GM19023 (cell line): Measurements from ENCODE around the gene TM6SF1.
"Not testable (repeated sequence)": the region's sequence is repeated elsewhere in the genome, so short reads cannot be mapped to it uniquely, and the experiment has no call there.

Source experiments
- ATAC-seq: cut with Tn5 transposase; IDR thresholded peaks from one replicate; pipeline ENCODE4 v1.9.1; 2021; ENCODE audit warnings: mild to moderate bottlenecking, moderate library complexity; ENCODE audit not compliant: unreplicated experiment

TM6SF1 gene

DNA sequence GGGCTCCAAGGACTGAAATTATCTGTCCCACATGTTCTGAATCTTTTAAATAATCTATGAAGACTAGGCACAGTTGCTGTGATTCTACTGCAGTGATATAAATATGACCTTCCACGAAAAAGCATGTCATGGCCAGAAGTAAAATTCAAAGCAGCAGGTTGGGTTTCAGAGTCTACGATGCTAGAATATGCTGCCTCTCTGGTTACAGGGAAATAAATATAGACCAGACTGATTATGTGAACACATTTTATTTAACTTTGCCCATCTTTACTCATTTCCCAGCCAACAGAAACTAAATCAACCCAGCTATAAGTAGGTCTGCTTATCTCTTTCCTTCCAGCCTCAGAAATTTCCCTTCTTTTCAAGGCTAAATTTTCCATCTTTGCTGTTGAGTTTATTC, 19.9 kb upstream of the TM6SF1 start:
- no peak for ATAC-seq

DNA sequence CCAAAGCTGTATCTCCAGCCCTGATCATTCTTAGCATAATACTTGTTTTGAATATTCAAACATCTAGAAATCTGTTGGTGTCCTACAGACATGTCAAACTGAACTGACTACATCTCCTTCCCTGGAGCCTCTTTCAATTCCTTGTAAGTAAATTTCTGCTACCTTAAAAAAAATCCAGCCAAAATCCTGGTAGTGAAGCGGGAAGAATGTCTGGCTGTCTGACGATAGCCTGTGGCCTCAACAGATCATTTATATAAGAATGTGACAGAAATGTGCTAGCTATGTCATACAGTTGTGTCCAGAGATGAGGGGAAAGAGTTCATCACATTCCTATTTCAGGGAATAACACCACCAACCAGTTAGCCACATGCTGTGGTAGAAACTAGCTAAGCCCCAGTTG, 18.6 kb upstream of the TM6SF1 start:
- no peak for ATAC-seq

DNA sequence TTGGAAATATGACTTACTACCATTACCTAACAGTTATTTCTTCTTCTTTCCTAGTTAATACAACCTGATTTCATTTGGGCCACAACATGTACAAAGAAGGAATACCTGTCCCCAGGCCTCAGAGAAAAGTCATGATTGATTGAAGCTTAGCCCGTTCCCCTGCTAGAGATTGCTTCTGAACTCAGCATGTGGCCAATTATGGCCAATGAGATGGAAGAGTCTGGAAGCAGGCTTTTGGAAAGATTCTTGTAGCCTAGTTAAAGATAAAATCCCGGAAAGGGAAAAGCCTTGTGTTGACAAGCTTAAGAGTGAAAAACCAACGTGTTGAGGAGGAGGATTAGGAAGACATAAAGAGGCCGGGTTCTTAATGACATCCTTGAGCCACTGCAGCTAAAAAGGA, 17.0 kb upstream of the TM6SF1 start:
- ATAC-seq: no peak

DNA sequence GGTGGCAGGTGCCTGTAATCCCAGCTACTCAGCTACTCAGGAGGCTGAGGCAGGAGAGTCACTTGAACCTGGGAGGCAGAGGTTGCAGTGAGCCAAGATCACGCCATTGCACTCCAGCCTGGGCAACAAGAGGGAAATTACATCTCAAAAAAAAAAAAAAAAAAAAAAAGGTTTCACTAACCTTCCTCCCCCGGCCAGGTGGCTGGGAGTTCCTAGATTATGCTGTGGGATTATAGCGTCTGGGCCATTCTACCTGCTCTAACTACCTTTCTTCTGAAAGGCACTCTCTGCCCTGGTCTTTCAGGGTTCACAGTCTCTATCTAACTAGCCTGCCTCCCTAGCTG, 15.5 kb upstream of the TM6SF1 start:
- ATAC-seq: not testable (repeated sequence)

DNA sequence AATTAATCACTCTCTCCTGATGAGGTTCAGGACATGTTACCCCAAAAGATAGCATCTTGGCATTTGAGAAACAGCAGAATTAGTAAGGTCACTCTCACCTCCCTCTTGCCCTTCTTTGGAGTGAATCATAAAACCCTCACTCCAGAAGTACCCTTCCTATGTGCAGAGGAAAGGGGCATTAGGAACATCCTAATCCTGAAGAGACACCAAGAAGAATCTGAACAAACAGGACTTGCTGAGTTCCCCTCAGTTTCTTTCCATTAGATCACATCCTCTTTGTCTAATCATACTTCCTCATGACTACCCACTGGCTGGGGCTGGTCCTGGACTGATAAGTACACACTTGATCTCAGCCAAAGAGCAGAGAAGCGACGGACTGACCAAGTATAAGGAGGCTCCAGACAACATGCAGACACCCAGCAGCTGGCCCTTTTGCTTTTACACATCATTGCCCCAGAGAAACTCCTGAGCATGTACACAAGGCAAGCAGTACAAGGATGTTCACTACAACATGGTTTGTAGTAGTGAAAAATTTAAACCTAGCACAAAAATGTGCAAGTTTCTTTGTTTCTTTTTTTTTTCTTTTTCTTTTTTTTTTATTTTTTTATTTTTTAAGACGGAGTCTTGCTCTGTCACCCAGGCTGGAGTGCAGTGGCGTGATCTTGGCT, 15.0 kb upstream of the TM6SF1 start:
- ATAC-seq: no peak

DNA sequence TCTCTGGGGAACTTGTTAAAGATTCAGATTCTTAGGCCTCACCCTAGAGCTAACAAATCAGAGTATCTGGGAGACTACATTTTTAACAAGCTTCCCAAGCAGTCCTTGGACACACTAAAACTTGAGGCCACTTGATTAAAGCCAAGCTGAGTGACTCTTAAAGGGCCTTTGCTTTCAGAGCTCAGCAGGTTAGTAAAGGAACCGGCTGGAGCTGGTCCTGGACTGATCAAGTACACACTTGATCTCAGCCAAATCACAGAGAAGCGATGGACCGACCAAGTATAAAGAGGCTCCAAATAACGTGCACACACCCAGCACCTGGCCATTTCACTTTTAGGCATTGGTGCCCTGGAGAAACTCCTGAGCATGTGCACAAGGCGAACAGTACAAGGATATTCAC, 12.9 kb upstream of the TM6SF1 start:
- no peak for ATAC-seq

DNA sequence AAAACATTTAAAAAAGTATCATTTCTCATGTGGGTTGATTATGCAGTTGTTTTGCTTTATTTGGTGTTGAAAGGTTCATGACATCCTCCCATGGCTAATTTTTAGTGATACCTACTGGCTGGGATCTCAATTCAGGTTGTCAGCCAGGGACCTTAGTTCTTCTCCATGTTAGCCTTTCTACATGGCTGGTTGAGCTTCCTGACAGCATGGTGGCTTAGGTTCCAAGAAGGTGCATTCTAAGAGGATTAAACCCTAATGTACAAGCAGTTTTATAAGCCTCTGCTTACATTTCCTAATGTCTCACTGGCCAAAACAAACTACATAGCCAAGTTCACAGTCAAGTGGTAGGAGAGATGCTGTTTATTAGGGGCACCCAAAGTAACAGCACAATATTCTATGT, 9.4 kb upstream of the TM6SF1 start:
- ATAC-seq: no peak

DNA sequence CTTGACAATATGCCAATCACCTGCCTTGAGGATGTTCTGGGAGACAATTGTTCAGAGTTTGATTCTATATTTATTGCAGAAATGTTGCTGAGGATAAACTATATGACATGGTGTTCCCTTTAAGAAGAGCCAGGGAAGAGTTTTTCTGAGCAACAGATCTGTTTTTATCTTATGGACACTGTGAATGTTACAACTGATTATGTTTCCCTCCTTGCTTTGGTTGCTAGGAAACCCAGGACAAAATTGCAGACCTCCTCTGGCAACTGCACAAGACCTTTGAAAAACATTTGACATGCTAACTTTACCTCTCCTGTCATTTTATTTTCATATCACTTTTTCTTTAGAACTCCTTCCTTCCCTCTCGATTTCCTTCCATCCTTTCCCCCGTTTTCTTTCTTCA, 8.2 kb upstream of the TM6SF1 start:
- no peak for ATAC-seq

DNA sequence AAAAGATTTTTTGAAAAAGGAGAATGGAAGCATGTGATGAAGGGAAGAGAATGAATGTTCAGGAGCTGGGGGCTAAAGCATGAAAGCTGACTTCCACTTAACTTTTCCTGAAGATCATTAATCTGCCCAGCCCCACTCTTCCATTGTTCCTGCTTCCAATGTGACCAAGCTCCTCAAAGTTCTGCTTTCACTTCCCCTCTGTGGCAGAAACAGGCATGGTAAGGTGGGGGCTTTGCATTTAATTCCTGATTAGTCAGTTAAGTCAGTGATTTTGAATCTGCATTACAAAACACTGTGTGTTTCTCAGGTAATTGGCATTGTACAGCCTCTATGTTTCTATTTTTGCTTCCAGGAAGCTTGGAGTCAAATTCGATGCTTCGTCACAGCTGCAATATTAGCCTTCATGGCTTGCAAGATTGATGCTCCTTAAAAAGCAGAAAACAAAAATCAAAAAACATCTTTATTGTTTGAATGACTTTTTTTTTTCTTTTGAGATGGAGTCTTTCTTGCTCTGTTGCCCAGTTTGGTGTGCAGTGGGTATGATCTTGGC, 7.3 kb upstream of the TM6SF1 start:
- ATAC-seq: no peak

DNA sequence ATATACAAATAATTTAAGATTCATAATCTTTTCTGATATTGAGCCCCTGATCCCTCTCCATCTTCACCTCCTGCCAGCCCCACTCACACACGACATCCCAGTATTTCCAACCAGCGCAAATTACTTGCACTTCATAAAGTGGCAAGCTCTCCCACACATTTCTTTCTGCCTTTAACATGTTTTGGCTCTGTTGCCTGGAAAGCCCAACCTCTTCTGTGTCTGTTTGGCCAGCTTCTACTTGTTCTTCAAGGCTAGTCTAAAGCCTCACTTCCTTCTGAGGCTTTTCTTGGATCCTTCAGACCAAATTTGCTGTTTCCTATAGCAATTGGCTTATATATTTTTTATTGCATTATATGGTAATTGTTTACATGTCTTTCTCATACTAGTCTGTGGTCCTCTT, 5.1 kb upstream of the TM6SF1 start:
- ATAC-seq: no peak

DNA sequence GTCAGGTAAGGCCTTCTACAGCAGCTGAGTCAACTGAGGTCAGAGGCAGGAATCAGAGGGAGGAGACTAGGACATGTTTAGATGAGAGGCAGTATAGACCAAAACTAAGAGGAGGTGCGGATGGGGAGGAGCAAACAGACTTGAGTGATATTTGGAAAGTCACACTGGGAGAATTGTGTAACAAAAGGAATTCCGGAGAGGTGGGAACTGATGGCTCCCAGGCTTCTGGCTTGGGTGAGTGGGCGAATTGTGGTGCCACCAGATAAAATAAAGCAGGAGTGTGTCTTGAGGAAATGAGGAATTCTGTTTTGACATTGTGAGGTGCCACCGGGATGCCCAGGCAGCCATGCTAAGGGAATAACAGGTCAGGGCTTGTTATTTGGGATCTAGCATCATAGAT, 3.3 kb upstream of the TM6SF1 start:
- no peak for ATAC-seq

DNA sequence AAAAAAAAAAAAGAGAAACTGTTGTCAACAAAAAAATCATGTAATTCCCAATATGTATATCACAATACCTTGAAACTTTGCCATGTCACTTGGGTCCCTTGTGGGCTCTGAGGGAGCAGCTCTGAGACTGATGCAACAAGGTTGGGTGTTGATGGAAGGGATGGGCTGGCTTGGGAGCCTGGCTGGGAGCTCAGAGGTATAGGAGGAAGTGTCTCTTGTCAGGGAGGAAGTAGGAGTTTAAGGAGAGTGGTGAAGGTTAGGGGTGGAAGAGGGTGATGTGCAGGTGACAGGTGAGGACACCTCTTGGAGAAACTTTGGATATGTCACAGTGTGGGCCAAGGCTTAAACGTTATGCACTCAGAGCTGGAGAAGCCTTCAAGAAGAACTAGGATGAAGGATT, 2.0 kb upstream of the TM6SF1 start:
- no peak for ATAC-seq

DNA sequence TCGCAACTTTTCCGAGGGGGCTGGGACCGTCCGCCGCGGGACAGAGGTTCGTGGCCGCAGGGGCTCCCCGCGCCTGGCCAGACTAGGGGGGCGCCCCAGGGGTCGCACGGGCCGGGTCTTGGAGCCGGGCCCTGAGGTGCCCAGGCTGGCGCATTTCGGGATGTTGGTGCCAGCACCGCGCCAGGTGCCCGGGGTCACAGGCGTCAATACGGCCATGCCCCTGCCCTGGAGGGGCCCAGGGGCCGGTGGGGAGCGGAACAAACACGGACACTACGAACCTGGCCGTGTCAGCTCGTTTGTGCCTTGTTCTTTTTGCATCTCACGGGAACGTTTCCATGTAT, 366 bp downstream of the TM6SF1 start:
- ATAC-seq: no peak

DNA sequence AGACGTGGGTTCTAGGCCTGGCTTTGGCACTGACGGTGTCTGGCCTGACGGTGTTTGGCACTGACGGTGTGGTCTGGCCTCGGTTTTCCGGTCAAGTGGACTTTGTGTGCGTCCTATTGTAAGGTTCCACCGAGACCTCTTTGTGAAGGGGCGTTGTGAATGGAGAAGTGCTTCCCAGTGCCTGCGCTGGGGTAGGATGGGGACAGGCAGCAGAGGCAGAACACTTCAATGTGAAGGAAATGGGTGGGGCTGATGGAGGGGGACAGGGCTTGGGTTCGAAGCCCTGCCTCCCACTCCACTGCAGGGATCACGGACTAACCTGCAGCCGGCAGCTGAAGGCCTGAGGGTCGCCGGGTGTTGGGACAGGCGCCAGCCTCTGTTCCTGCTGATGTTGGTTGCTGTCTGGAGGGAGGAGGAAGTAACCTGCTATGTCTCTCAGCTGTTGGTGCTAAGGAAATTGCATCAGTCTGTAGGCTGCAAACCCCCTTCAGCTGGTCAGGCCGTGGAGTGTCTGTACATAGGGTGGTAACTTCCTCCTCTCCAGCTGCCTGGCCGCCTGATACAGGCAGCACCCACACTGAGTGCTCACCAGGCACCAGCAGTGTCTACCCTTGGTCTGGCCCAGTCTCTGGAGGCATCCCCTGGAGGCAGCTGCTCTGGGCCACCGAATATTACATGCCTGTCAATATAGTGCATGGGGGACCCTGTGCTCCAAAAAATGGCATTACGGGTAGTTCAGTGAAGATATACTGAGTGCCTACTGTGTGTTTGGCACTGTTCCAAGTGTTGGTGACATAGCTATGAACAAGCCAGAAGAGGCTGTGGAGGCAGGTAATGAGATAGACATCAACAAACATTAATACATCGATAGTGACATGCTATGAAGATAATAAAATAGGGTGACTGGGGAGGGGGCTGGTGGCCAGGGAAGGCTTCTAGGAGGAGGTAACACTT, 1.1 kb downstream of the TM6SF1 start:
- ATAC-seq: no peak

DNA sequence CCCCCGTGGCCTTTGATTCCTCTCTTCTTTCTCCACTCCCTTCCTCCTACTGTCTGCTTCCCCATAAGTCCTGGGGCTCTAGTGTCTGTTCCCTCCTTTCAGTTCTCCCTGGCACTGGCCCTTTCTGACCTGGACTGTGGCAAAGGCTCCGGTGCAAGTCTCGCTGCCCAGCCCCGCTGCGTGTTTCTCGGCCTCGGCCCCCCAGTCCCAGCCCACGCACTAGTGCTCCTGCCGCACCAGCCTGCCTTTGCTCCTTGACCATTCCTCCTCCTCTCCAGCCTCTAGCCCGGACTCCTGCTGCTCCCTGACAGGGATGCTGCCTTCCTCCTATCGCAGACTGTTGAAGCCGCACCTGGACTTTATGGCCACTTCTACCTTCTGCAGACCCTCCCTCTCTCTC, 2.1 kb downstream of the TM6SF1 start:
- ATAC-seq: no peak

DNA sequence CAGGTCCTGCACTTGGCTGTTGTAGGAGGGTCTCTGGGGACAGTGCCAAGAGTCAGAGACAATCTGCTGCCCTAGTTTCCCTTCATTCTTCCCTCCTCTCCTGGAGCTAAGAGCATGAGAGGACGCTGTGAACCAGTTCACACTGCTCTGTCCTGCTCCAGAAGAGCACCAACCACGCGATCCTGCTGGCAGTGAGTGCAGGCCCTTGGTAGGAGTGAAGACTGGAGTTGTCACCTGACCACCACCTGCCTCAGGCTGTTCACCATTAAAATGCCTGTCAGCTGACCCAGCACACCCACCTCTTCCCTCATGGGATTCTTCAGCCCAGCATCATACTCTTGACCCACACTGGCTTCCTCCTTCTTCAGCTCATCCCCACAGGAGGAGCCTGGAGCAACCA, 2.9 kb downstream of the TM6SF1 start:
- ATAC-seq: no peak

DNA sequence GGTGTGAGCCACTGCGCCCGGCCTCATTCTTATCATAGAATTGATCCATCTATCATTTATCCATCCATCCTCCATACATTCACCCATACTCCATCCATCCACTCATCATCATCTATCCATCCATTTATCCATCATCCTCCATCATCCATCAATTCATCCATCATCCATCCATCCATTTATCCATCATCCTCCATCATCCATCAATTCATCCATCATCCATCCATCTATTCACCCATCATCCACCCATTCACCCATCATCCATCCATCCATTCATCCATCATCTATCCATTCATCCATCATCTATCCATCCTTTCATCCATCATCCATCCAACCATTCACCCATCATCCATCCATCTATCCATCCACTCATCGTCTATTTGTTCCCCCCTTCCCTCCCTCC, 3.7 kb downstream of the TM6SF1 start:
- ATAC-seq: no peak

DNA sequence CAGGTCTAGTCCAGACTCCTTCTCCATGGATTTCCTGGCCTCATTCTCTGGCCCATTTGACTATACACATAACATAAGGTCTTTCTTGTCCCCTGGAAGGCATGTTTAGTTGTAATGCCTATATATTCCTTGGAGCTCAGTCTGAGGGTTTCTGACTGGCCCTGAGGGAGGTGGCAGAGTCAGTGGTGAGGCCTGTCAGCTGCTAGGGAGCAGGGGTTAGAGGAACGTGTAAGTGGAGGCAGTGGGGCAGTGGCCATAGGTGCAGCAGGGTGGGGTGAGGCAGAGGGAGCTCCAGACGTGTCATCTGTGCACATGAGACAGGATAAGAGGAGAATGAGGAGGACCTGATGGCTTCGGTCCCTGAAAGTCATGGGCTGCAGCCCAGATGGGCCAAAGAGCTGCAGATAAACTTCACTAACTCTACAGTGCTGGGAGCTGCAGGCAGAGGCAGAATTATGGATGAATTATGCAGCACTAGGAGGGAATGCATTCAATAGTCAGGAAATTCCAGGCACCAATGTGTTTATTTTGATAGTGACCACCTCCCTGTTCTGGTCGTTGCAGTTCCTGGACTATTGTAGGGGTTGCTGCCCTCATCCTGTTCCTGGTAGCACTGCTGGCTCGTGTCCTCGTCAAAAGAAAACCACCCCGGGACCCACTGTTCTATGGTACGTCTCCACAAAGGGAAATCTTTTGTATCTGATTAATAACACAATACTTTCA, 4.9 kb downstream of the TM6SF1 start:
- ATAC-seq: no peak

DNA sequence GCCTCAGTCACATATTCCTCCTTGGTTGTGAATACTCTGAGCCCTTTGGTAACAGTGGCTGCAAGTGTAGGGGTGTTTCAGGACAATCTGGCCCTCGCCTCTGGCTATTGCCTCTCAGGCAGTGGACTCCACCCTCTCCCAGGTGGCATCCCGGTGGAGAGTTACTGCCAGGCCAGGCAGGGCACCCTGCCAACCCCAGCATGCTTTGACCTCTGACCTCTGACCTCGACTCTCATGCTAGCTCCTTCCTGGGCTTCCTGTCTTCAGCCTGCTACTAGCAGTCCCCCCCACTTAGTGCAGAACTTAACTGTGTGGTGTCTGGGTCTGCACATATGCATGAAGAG, 5.5 kb downstream of the TM6SF1 start:
- ATAC-seq: no peak

DNA sequence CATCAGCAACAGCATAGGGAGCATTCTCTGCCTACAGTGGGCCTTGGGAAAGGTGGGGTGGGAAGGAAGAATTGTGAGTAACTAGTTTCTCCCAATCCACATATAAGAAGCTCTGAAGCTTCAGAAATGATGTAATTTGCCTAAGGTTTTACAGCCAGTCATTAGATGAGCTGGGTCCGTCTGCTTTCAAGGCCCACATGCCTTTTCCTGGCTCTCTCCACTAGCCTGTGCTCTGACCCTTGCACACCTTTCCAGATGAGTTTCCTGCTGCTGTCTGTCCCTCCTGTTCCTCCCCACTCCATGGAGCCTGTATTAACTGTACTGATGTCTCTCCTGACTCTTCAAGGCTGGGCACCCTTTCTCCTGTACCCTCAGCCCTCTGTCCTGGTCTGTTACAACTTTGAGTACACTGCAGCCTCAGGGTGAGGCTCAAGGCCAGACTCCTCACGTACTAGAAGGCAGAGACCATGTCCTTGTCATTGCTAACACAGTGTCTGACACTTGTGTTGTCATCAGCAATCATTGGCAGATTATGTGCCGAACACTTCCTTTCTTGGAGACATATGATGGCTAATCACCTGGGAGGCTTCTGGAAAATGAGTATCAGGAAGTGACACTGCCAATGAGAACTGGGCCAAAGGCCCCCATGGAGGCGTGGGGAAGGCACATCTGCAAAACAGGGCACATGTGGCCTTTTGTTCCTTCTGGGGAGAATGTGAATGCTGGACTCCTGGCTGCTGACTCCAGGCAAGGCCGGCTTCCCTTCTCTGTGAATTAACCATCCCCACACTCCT, 6.6 kb downstream of the TM6SF1 start:
- ATAC-seq: no peak

DNA sequence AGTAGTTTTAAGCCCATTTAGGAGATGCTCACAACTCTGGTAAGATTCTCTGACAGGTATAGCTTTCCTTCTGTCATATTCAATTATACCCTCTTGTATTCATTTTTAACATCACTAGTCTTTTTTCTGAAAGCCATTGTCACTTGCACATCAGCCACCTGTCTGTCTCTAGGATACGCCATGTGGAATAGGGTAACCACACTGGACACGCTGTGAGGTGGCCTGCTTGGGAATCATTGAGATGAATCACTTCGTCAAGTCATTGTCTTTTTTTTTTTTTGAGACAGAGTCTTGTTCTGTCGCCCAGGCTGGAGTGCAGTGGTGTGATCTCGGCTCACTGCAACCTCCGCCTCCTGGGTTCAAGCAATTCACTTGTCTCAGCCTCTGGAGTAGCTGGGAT, 7.4 kb downstream of the TM6SF1 start:
- no peak for ATAC-seq
